Natural killer cell treated with Interleukin-12 subunit alpha and Interleukin-12 subunit beta and Interleukin-15 and Interleukin-18, amount 100 ng/mL, for 72 hours (primary cell): ENCODE data around the gene CETN1. TPM values are rescaled to one million over a fixed set of nuclear protein-coding genes. Genes with fewer than 3 reads are reported as not detected.

ENCODE experiments used
- ATAC-seq, 2 donors: fragments of 150-1000 bp; cut with Tn5 transposase in 1 of 2; sonication (Bioruptor Pico), chemical (Tn5 transposase) in 1 of 2; 2 replicates each; pipeline ENCODE4 v1.10.0; 2021
- DNase-seq: peaks from one replicate; pipeline ENCODE4 v3.0.0; 2022; ENCODE audit warnings: low spot score
- H3K27ac Mint-ChIP-seq, 2 donors: 1 replicate in 1 of 2; 2 replicates in 1 of 2; pipeline ENCODE4 v1.8.0; 2022; ENCODE audit warnings: mixed read lengths in 2 of 2, mild to moderate bottlenecking in 1 of 2, moderate library complexity in 1 of 2
- H3K27me3 Mint-ChIP-seq, 2 donors: 1 replicate in 1 of 2; 2 replicates in 1 of 2; pipeline ENCODE4 v1.8.0; 2022; ENCODE audit warnings: mixed read lengths in 2 of 2
- H3K36me3 Mint-ChIP-seq: one replicate; pipeline ENCODE4 v1.8.0; 2022; ENCODE audit warnings: mixed read lengths
- H3K4me1 Mint-ChIP-seq, 2 donors: 1 replicate in 1 of 2; 2 replicates in 1 of 2; pipeline ENCODE4 v1.8.0; 2022; ENCODE audit warnings: low read depth in 2 of 2, mixed read lengths in 2 of 2, mild to moderate bottlenecking in 1 of 2
- H3K4me3 Mint-ChIP-seq: one replicate; pipeline ENCODE4 v1.8.0; 2022; ENCODE audit warnings: mixed read lengths
- H3K9me3 Mint-ChIP-seq: 2 replicates; pipeline ENCODE4 v1.8.0; 2022; ENCODE audit warnings: mixed read lengths
- total RNA-seq, 2 donors: library from RNA; stranded (reverse); gene quantifications; one replicate each; pipeline ENCODE4 v1.2.3, GENCODE V29; 2022

The CETN1 gene
- total RNA-seq, 2 donors from 2014 or later, result not detected

GRCh38 chr18:570697-571096, 9.5 kb upstream of the CETN1 start:
- Mint-ChIP-seq H3K27ac (no peak overlapping the region), H3K4me3 (no peak overlapping the region), H3K27me3 (peaks cover 17 to 20% of the 10 kb centered on the region in 2 donors), H3K36me3 (no peaks in the 10 kb centered on the region), H3K4me1 (no peaks in the 10 kb centered on the region), H3K9me3 (no peaks in the 10 kb centered on the region)
- ATAC-seq, result no peak
- no peak for DNase-seq

- no peak for ATAC-seq
- Mint-ChIP-seq H3K36me3 (no peaks in the 10 kb centered on the region), H3K27ac (no peak overlapping the region), H3K4me1 (no peaks in the 10 kb centered on the region), H3K9me3 (no peaks in the 10 kb centered on the region), H3K27me3 (peaks cover 13 to 18% of the 10 kb centered on the region in 2 donors), H3K4me3 (no peak overlapping the region)
- DNase-seq, result no peak
Observed at GRCh38 chr18:572091-572830, 7.9 kb upstream of the CETN1 start.

- peaks cover 13 to 18% of the 10 kb centered on the region in 2 donors for H3K27me3 Mint-ChIP-seq
- H3K27ac Mint-ChIP-seq, result no peak overlapping the region
- no peak for ATAC-seq
- no peaks in the 10 kb centered on the region for H3K36me3 Mint-ChIP-seq
- DNase-seq, result no peak
- no peak overlapping the region for H3K4me3 Mint-ChIP-seq
- no peaks in the 10 kb centered on the region for H3K4me1 Mint-ChIP-seq
- no peaks in the 10 kb centered on the region for H3K9me3 Mint-ChIP-seq
Observed at GRCh38 chr18:572831-573289, 7.3 kb upstream of the CETN1 start.

GRCh38 chr18:573385-573784, 6.8 kb upstream of the CETN1 start:
- no peak overlapping the region for H3K27ac Mint-ChIP-seq
- DNase-seq, result no peak
- ATAC-seq, result no peak
- H3K4me1 Mint-ChIP-seq, result no peaks in the 10 kb centered on the region
- H3K36me3 Mint-ChIP-seq, result no peaks in the 10 kb centered on the region
- peaks cover 13 to 18% of the 10 kb centered on the region in 2 donors for H3K27me3 Mint-ChIP-seq
- H3K9me3 Mint-ChIP-seq, result no peaks in the 10 kb centered on the region
- no peak overlapping the region for H3K4me3 Mint-ChIP-seq

GRCh38 chr18:574149-574860, 5.9 kb upstream of the CETN1 start:
- H3K27ac Mint-ChIP-seq, result no peak overlapping the region
- no peaks in the 10 kb centered on the region for H3K4me1 Mint-ChIP-seq
- H3K36me3 Mint-ChIP-seq, result no peaks in the 10 kb centered on the region
- DNase-seq (no peak), ATAC-seq (no peak)
- no peaks in the 10 kb centered on the region for H3K9me3 Mint-ChIP-seq
- H3K27me3 Mint-ChIP-seq, result peaks cover 13 to 18% of the 10 kb centered on the region in 2 donors
- no peak overlapping the region for H3K4me3 Mint-ChIP-seq

- Mint-ChIP-seq H3K4me3 (no peak overlapping the region), H3K4me1 (no peaks in the 10 kb centered on the region), H3K27me3 (peaks cover 10 to 18% of the 10 kb centered on the region in 2 donors), H3K27ac (no peak overlapping the region), H3K36me3 (no peaks in the 10 kb centered on the region), H3K9me3 (no peaks in the 10 kb centered on the region)
- no peak for ATAC-seq
- DNase-seq, result no peak
Observed at GRCh38 chr18:574865-575645, 5.1 kb upstream of the CETN1 start.

- no peak overlapping the region for H3K27ac Mint-ChIP-seq
- no peak overlapping the region for H3K4me3 Mint-ChIP-seq
- ATAC-seq (no peak), DNase-seq (no peak)
- no peaks in the 10 kb centered on the region for H3K36me3 Mint-ChIP-seq
- no peaks in the 10 kb centered on the region for H3K4me1 Mint-ChIP-seq
- no peaks in the 10 kb centered on the region for H3K9me3 Mint-ChIP-seq
- H3K27me3 Mint-ChIP-seq, result peaks cover 8 to 18% of the 10 kb centered on the region in 2 donors
Observed at GRCh38 chr18:576924-577323, 3.3 kb upstream of the CETN1 start.

GRCh38 chr18:577643-578375, 2.4 kb upstream of the CETN1 start:
- DNase-seq, result no peak

GRCh38 chr18:579238-579637, 942 bp upstream of the CETN1 start:
- Mint-ChIP-seq H3K27me3 (peaks cover 11% of the 10 kb centered on the region in 2 donors), H3K4me3 (no peak overlapping the region), H3K36me3 (no peaks in the 10 kb centered on the region), H3K9me3 (no peaks in the 10 kb centered on the region), H3K27ac (no peak overlapping the region), H3K4me1 (no peaks in the 10 kb centered on the region)
- no peak for DNase-seq
- no peak for ATAC-seq

More at GRCh38 chr18:577643-578375, 2.4 kb upstream of the CETN1 start:
- Mint-ChIP-seq H3K4me1 (no peaks in the 10 kb centered on the region), H3K9me3 (no peaks in the 10 kb centered on the region), H3K36me3 (no peaks in the 10 kb centered on the region), H3K27ac (no peak overlapping the region), H3K4me3 (no peak overlapping the region), H3K27me3 (peaks cover 9 to 14% of the 10 kb centered on the region in 2 donors)
- no peak for ATAC-seq

GRCh38 chr18:581096-581495, 916 bp downstream of the CETN1 start:
- no peak overlapping the region for H3K4me3 Mint-ChIP-seq
- peaks cover 0 to 8% of the 10 kb centered on the region in 2 donors for H3K27me3 Mint-ChIP-seq
- H3K4me1 Mint-ChIP-seq, result no peaks in the 10 kb centered on the region
- ATAC-seq, result no peak
- no peaks in the 10 kb centered on the region for H3K9me3 Mint-ChIP-seq
- H3K36me3 Mint-ChIP-seq, result no peaks in the 10 kb centered on the region
- no peak overlapping the region for H3K27ac Mint-ChIP-seq
- no peak for DNase-seq

GRCh38 chr18:582465-582864, 2.3 kb downstream of the CETN1 start:
- Mint-ChIP-seq H3K27me3 (peaks cover 0 to 6% of the 10 kb centered on the region in 2 donors), H3K36me3 (no peaks in the 10 kb centered on the region), H3K27ac (no peak overlapping the region), H3K9me3 (no peaks in the 10 kb centered on the region), H3K4me3 (no peak overlapping the region), H3K4me1 (no peaks in the 10 kb centered on the region)
- ATAC-seq (no peak), DNase-seq (no peak)

GRCh38 chr18:595068-595467, 14.9 kb downstream of the CETN1 start:
- DNase-seq, result no peak

GRCh38 chr18:595571-595970, 15.4 kb downstream of the CETN1 start:
- peaks cover 24 to 26% of the 10 kb centered on the region in 2 donors for H3K27me3 Mint-ChIP-seq
- no peak for DNase-seq
- no peak overlapping the region for H3K4me3 Mint-ChIP-seq
- H3K9me3 Mint-ChIP-seq, result no peaks in the 10 kb centered on the region
- H3K36me3 Mint-ChIP-seq, result no peaks in the 10 kb centered on the region
- no peak for ATAC-seq
- H3K27ac Mint-ChIP-seq, result no peak overlapping the region
- peaks cover 0 to 2% of the 10 kb centered on the region in 2 donors for H3K4me1 Mint-ChIP-seq

More at GRCh38 chr18:595068-595467, 14.9 kb downstream of the CETN1 start:
- H3K36me3 Mint-ChIP-seq, result no peaks in the 10 kb centered on the region
- no peak for ATAC-seq
- H3K27me3 Mint-ChIP-seq, result peaks cover 21 to 24% of the 10 kb centered on the region in 2 donors
- no peak overlapping the region for H3K27ac Mint-ChIP-seq
- H3K9me3 Mint-ChIP-seq, result no peaks in the 10 kb centered on the region
- H3K4me3 Mint-ChIP-seq, result no peak overlapping the region
- peaks cover 0 to 2% of the 10 kb centered on the region in 2 donors for H3K4me1 Mint-ChIP-seq
